ENCODE results near the gene KIF5A. TPM values are rescaled to one million over a fixed set of nuclear protein-coding genes. Genes with fewer than 3 reads are reported as not detected.

KIF5A gene
- total RNA-seq, 6 experiments from 2014 or later, result 0.02 TPM; not detected in 5

DNA sequence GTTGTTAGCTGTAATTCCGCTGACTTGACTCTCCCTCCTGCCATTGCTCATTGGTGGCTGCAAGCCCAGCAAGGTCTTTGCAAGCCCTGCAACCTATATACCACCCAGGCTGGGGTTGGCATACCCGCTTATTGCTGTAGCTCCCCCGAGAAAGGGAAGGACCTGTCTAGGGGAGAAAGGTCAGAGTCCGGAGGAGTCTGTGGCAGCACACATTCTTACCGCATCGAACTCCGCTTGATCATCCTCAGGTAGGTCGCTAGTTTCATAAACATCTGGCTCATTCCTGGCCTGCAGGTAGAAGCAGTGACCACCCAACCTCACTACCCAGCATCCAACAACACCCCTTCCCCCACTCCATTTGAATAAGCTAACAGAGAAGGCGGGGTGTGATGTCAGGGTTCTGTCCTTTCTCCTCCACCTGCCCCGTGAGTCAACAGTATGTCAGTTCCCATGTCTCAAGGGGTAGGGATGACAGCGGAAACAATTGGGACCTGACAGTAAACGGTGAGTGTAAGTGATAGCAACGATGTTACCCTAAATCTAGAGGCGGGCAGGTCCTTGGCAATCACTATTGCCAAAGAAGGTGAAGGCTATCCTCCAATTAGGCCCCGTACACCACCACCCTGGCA lies 3.9 kb upstream of the KIF5A start:
- Histone ChIP-seq H3K36me3 (peaks cover 0 to 14% (median 1%) of the 10 kb centered on the region in 4 donors), H3K4me1 (peaks cover 0 to 7% (median 1%) of the 10 kb centered on the region in 4 donors), H3K27ac (no peak overlapping the region), H3K9me3 (no peaks in the 10 kb centered on the region), H3K4me3 (peak overlapping the region; percentile 80 to 93 (median 85)), H3K27me3 (peaks cover 0 to 13% of the 10 kb centered on the region in 2 donors)
- 67% methylated on average over 13 of the region's 15 CpGs for WGBS (ENCODE audit: insufficient coverage, low coverage, low lambda C conversion rate, missing lambda C conversion rate)
- TF ChIP-seq POLR2A (IDR thresholded peaks at IDR 0.05), result no peak
- TF ChIP-seq, protein P1, sequence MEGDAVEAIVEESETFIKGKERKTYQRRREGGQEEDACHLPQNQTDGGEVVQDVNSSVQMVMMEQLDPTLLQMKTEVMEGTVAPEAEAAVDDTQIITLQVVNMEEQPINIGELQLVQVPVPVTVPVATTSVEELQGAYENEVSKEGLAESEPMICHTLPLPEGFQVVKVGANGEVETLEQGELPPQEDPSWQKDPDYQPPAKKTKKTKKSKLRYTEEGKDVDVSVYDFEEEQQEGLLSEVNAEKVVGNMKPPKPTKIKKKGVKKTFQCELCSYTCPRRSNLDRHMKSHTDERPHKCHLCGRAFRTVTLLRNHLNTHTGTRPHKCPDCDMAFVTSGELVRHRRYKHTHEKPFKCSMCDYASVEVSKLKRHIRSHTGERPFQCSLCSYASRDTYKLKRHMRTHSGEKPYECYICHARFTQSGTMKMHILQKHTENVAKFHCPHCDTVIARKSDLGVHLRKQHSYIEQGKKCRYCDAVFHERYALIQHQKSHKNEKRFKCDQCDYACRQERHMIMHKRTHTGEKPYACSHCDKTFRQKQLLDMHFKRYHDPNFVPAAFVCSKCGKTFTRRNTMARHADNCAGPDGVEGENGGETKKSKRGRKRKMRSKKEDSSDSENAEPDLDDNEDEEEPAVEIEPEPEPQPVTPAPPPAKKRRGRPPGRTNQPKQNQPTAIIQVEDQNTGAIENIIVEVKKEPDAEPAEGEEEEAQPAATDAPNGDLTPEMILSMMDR (IDR thresholded peaks at IDR 0.05), result no peak
- intact Hi-C loops (cut with DNase I), result no loop called here
- DNase-seq (no peak), ATAC-seq (peak in 1 of 4 donors; percentile 5)

DNA sequence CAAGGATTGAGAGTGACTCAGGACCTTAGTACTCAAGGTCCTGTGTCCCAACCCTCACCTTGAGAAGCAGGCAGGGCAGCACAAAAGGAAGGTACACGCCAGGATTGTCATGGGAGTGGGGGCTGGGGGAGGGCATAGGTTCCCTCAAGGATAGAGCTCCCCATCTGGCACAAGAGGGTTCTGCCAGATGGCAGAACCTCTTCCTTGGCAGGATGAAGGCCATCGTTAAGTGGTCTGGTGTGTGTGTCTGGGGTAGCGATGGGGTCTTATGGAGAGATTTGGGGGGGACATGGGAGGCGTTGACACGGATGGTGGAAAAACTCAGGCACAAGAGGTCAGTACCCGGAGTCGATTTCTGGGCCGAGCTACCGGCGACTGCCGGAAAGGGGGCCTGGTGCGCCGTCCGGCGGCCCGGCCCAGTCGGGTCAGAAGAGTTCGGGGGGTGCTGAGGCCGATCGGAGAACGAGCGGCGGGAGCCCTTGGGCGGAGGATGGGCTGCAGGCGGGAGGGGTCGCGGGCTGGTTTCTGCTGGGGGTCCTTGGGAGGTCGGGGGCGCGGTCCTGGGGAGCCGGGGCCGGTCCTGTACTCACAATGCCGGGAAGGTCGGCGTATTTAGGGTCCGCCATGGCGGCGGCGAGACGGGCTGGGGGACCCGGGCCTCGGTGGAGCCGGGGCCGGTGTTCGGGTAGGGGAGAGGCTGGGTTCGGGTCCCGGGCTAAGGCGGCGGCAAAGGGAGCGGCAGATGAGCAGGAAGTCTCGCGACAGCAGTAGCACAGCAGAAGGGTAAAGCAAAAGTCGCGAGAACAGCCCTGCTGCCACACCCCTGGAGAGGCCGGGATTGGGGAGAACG lies 3.2 kb upstream of the KIF5A start, which contains the start of gene DCTN2:
Gene DCTN2, minus strand, starts transcription at position 755 of the 850 bp plus-strand sequence. Its CDS starts 129 bp downstream, at position 626.
- Histone ChIP-seq H3K4me1 (peaks cover 0 to 7% (median 1%) of the 10 kb centered on the region in 4 donors), H3K27ac (peak within 1 kb of the TSS; percentile 42 to 76 (median 53)), H3K4me3 (peak within 1 kb of the TSS; percentile 80 to 93 (median 85)), H3K27me3 (peaks cover 0 to 13% of the 10 kb centered on the region in 2 donors), H3K9me3 (no peaks in the 10 kb centered on the region), H3K36me3 (peaks cover 0 to 7% (median 0%) of the 10 kb centered on the region in 4 donors)
- under 1% methylated on average over 41 of the region's 56 CpGs for WGBS (ENCODE audit: insufficient coverage, low coverage, low lambda C conversion rate, missing lambda C conversion rate)
- peak; percentile 94 to 97 (median 96) for DNase-seq
- peak; percentile 29 for TF ChIP-seq POLR2A (IDR thresholded peaks at IDR 0.05)
- TF ChIP-seq, protein P1 (IDR thresholded peaks at IDR 0.05), result no peak
- intact Hi-C loops (cut with DNase I), result no loop called here
- peak; percentile 98 to 99 (median 99) for ATAC-seq

DNA sequence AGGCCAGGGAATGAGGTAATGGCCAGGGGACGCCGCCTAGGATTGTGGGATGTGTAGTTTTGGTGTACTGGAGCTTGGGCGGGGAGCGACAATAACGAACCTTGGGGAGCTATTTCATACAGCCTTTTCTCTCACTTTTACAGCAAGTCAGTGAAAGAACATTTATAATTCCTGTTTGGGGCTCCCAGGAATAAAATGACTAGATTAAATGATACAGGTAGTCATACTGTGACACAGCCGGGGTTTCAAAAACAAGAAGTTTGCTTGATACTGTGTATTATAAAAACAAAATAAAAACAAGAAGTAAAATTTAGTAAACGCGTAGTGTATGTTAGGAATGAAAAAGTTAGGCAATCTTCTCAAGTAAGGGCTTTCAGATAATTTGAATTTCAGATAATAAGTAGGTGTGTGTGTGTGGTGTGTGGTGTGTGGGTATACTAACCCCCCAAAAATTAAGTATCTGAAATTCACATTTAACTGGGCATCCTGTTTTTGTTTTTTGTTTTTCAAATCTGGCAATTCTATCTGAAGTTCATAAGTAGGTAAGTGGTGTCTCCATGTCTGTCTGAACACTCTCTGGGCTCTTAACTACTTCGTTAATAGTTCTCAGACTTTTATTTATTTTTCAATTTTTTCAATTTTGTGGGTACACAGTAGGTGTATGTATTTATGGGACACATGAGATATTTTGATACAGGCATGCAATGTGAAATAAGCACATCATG lies 2.4 kb upstream of the KIF5A start:
- ATAC-seq, result no peak
- Histone ChIP-seq H3K27me3 (peaks cover 0 to 13% of the 10 kb centered on the region in 2 donors), H3K36me3 (no peaks in the 10 kb centered on the region), H3K4me1 (peaks cover 0 to 7% (median 1%) of the 10 kb centered on the region in 4 donors), H3K4me3 (peak overlapping the region; percentile 80 to 93 (median 85)), H3K27ac (no peak overlapping the region), H3K9me3 (no peaks in the 10 kb centered on the region)
- DNase-seq, result no peak
- intact Hi-C loops (cut with DNase I), result no loop called here
- 16% methylated on average over 9 of the region's 9 CpGs for WGBS (ENCODE audit: insufficient coverage, low coverage, low lambda C conversion rate, missing lambda C conversion rate)
- TF ChIP-seq, protein P1 (IDR thresholded peaks at IDR 0.05), result no peak
- TF ChIP-seq POLR2A (IDR thresholded peaks at IDR 0.05), result no peak

DNA sequence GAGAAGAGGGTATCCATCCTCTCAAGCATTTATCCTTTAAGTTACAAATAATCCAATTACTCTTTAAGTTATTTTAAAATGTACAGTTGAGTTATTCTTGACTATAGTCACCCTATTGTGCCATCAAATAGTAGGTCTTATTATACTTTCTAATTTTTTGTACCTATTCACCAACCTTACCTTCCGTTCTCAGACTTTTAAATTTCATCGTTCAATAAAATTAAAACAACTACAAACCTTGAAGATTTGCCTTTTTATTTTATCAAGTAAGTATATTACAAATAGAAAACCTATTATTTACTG lies 1.9 kb upstream of the KIF5A start:
- H3K4me1 ChIP-seq, result peaks cover 0 to 7% (median 1%) of the 10 kb centered on the region in 4 donors

More for the DNA sequence above, 1.9 kb upstream of the KIF5A start:
- no peak for TF ChIP-seq POLR2A (IDR thresholded peaks at IDR 0.05)
- TF ChIP-seq, protein P1 (IDR thresholded peaks at IDR 0.05), result no peak
- H3K4me3 ChIP-seq, result no peak overlapping the region
- no peak for ATAC-seq
- intact Hi-C loops (cut with DNase I), result no loop called here
- WGBS (ENCODE audit: insufficient coverage, low coverage, low lambda C conversion rate, missing lambda C conversion rate), result 100% methylated on average over 2 of the region's 2 CpGs
- no peaks in the 10 kb centered on the region for H3K36me3 ChIP-seq
- no peak overlapping the region for H3K27ac ChIP-seq
- H3K27me3 ChIP-seq, result peaks cover 0 to 13% of the 10 kb centered on the region in 2 donors
- H3K9me3 ChIP-seq, result no peaks in the 10 kb centered on the region
- no peak for DNase-seq

Data from right lobe of liver (tissue), 6 donors.